Esophagus muscularis mucosa (tissue), 2 donors: ENCODE results near the gene LRP2BP.

Experiments
- POLR2A ChIP-seq: fragments of 450-650 bp; IDR thresholded peaks from one replicate; pipeline ENCODE4 v1.6.1; 2017; ENCODE audit warnings: antibody characterized with exemption, moderate library complexity, mild to moderate bottlenecking, low read depth
- POLR2AphosphoS5 ChIP-seq, 2 donors: sonication (generic); formaldehyde crosslinking; IDR thresholded peaks; one replicate each; pipeline ENCODE4 v1.6.1; 2017; ENCODE audit warnings: antibody characterized with exemption in 2 of 2

GRCh38 chr4:185405296-185405999 is 9.7 kb upstream of the LRP2BP start:
- TF ChIP-seq POLR2A (no peak), POLR2AphosphoS5 (IDR thresholded peaks at IDR 0.05) (no peak)
